BLaER1 treated with 17β-estradiol and CSF1 and Interleukin-3, amounts not matched to agents 10 nM and 100 nM (cell line): Measurements from ENCODE around the gene EZR.
"Not testable (repeated sequence)": the region's sequence is repeated elsewhere in the genome, so short reads cannot be mapped to it uniquely, and the experiment has no call there.

Experiments used
- H3K27ac ChIP-seq, 11 experiments: shearing (Covaris generic); formaldehyde crosslinking; 2 replicates each; pipeline ENCODE4 v1.8.1; 2022
- H3K27me3 ChIP-seq, 11 experiments: shearing (Covaris generic); formaldehyde crosslinking; 2 replicates each; pipeline ENCODE4 v1.8.1; 2022
- H3K36me3 ChIP-seq, 11 experiments: shearing (Covaris generic); formaldehyde crosslinking; 2 replicates each; pipeline ENCODE4 v1.8.1; 2022
- H3K4me1 ChIP-seq, 10 experiments: shearing (Covaris generic); formaldehyde crosslinking; 2 replicates each; pipeline ENCODE4 v1.8.1; 2022
- H3K4me2 ChIP-seq, 11 experiments: shearing (Covaris generic); formaldehyde crosslinking; 2 replicates each; pipeline ENCODE4 v1.8.1; 2022
- H3K4me3 ChIP-seq, 10 experiments: shearing (Covaris generic); formaldehyde crosslinking; 2 replicates each; pipeline ENCODE4 v1.8.1; 2022
- H3K9ac ChIP-seq, 11 experiments: shearing (Covaris generic); formaldehyde crosslinking; 2 replicates each; pipeline ENCODE4 v1.8.1; 2022
- H3K9me3 ChIP-seq, 11 experiments: shearing (Covaris generic); formaldehyde crosslinking; replicated peaks in 1 of 11; 2 replicates each; pipeline ENCODE4 v1.8.1; 2022
- H4K20me1 ChIP-seq, 11 experiments: shearing (Covaris generic); formaldehyde crosslinking; 2 replicates each; pipeline ENCODE4 v1.8.1; 2022
- Cebpa-rat ChIP-seq, 11 experiments: shearing (Covaris generic); IDR thresholded peaks; 2 replicates each; pipeline ENCODE4 v1.8.1; 2022

EZR gene

DNA sequence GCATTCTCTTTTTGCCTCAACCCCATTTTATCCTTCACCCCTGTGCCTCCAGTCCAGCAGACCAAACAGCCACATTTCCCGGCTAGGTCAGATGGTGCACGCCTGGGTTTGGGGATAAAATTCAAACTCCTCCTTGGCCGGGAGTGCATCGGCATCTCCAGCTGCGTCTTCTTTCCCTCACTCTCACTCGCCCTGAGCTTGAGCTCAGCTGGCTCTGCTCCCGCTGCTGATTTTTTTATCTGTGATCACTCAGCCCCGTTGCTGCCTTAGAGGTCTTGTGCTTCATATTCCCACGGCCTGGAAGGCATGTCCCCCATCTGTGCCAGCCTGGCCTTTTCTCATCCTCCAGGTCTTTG is 6.8 kb upstream of the EZR start:
- Histone ChIP-seq H3K27me3 (no peaks in the 10 kb centered on the region), H3K4me2 (no peak overlapping the region), H3K4me3 (no peak overlapping the region), H3K27ac (no peak overlapping the region), H3K9ac (no peak overlapping the region), H4K20me1 (no peaks in the 10 kb centered on the region), H3K9me3 (peaks cover 0 to 9% (median 5%) of the 10 kb centered on the region in 11 experiments; a peak in 4 of 22 replicates), H3K4me1 (peaks cover 0 to 13% (median 0%) of the 10 kb centered on the region in 10 experiments; a peak in 4 of 20 replicates), H3K36me3 (no peaks in the 10 kb centered on the region)
- TF ChIP-seq Cebpa-rat (IDR thresholded peaks at IDR 0.05): no peak

- Histone ChIP-seq H3K4me2 (no peak overlapping the region), H3K9ac (no peak overlapping the region), H3K9me3 (peaks cover 0 to 9% (median 5%) of the 10 kb centered on the region in 11 experiments; a peak in 4 of 22 replicates), H4K20me1 (no peaks in the 10 kb centered on the region), H3K27me3 (no peaks in the 10 kb centered on the region), H3K4me3 (no peak overlapping the region), H3K36me3 (no peaks in the 10 kb centered on the region), H3K4me1 (peaks cover 0 to 13% (median 0%) of the 10 kb centered on the region in 10 experiments; a peak in 4 of 20 replicates), H3K27ac (no peak overlapping the region)
- TF ChIP-seq Cebpa-rat (IDR thresholded peaks at IDR 0.05): no peak
Measured at GRCh38 chr6:158825038-158825950, 6.1 kb upstream of the EZR start.

GRCh38 chr6:158823616-158824015 is 4.4 kb upstream of the EZR start:
- not testable (repeated sequence) for H3K4me2 ChIP-seq, H3K36me3 ChIP-seq, H3K4me3 ChIP-seq, H3K27ac ChIP-seq, H4K20me1 ChIP-seq, H3K9me3 ChIP-seq, H3K9ac ChIP-seq, H3K27me3 ChIP-seq
- peaks cover 0 to 13% (median 7%) of the 10 kb centered on the region in 10 experiments; a peak in 10 of 20 replicates for H3K4me1 ChIP-seq

GRCh38 chr6:158819977-158820622 is 932 bp upstream of the EZR start:
- H3K9me3 ChIP-seq: peaks cover 0 to 9% (median 5%) of the 10 kb centered on the region in 11 experiments; a peak in 5 of 22 replicates
- peak overlapping the region in 10 of 11 experiments; percentile 54 to 86 (median 73); a peak in 19 of 22 replicates for H3K4me2 ChIP-seq
- H3K9ac ChIP-seq: peak overlapping the region in 3 of 11 experiments; percentile 90 to 93 (median 92); a peak in 4 of 22 replicates
- peak overlapping the region in 9 of 11 experiments; percentile 85 to 95 (median 93); a peak in 15 of 22 replicates for H3K27ac ChIP-seq
- H3K36me3 ChIP-seq: peaks cover 0 to 27% (median 18%) of the 10 kb centered on the region in 11 experiments; a peak in 16 of 22 replicates
- peaks cover 18 to 30% (median 24%) of the 10 kb centered on the region in 10 experiments for H3K4me1 ChIP-seq
- no peaks in the 10 kb centered on the region for H3K27me3 ChIP-seq
- no peak for TF ChIP-seq Cebpa-rat (IDR thresholded peaks at IDR 0.05)
- H4K20me1 ChIP-seq: peaks cover 19 to 29% (median 29%) of the 10 kb centered on the region in 11 experiments; a peak in 21 of 22 replicates
- H3K4me3 ChIP-seq: peak overlapping the region in 4 of 10 experiments; percentile 87 to 92 (median 88); a peak in 4 of 20 replicates

- Histone ChIP-seq H3K4me3 (peak overlapping the region; percentile 72 to 92 (median 88)), H3K9ac (peak overlapping the region; percentile 89 to 97 (median 93)), H3K4me1 (peaks cover 32 to 44% (median 38%) of the 10 kb centered on the region in 10 experiments), H3K9me3 (peaks cover 0 to 9% (median 5%) of the 10 kb centered on the region in 11 experiments; a peak in 5 of 22 replicates), H3K27ac (peak overlapping the region; percentile 69 to 95 (median 91)), H4K20me1 (peaks cover 32 to 43% (median 43%) of the 10 kb centered on the region in 11 experiments; a peak in 21 of 22 replicates), H3K27me3 (no peaks in the 10 kb centered on the region), H3K4me2 (peak overlapping the region; percentile 66 to 97 (median 92); a peak in 20 of 22 replicates), H3K36me3 (peaks cover 0 to 41% (median 30%) of the 10 kb centered on the region in 11 experiments; a peak in 16 of 22 replicates)
- TF ChIP-seq Cebpa-rat (IDR thresholded peaks at IDR 0.05): peak in 1 of 11 experiments; percentile 57; a peak in 2 of 22 replicates
Measured at GRCh38 chr6:158818581-158819212, 471 bp downstream of the EZR start.

- Histone ChIP-seq H3K4me1 (peaks cover 40 to 52% (median 46%) of the 10 kb centered on the region in 10 experiments), H3K4me2 (peak overlapping the region; percentile 79 to 97 (median 93)), H4K20me1 (peaks cover 40 to 51% (median 50%) of the 10 kb centered on the region in 11 experiments; a peak in 21 of 22 replicates), H3K36me3 (peaks cover 0 to 48% (median 37%) of the 10 kb centered on the region in 11 experiments; a peak in 20 of 22 replicates), H3K9ac (peak overlapping the region; percentile 89 to 97 (median 93)), H3K4me3 (peak overlapping the region; percentile 72 to 92 (median 88)), H3K9me3 (peaks cover 0 to 9% (median 5%) of the 10 kb centered on the region in 11 experiments; a peak in 5 of 22 replicates), H3K27ac (peak overlapping the region; percentile 69 to 95 (median 91)), H3K27me3 (no peaks in the 10 kb centered on the region)
- TF ChIP-seq Cebpa-rat (IDR thresholded peaks at IDR 0.05): no peak
Measured at GRCh38 chr6:158817728-158818580, 1.2 kb downstream of the EZR start.

DNA sequence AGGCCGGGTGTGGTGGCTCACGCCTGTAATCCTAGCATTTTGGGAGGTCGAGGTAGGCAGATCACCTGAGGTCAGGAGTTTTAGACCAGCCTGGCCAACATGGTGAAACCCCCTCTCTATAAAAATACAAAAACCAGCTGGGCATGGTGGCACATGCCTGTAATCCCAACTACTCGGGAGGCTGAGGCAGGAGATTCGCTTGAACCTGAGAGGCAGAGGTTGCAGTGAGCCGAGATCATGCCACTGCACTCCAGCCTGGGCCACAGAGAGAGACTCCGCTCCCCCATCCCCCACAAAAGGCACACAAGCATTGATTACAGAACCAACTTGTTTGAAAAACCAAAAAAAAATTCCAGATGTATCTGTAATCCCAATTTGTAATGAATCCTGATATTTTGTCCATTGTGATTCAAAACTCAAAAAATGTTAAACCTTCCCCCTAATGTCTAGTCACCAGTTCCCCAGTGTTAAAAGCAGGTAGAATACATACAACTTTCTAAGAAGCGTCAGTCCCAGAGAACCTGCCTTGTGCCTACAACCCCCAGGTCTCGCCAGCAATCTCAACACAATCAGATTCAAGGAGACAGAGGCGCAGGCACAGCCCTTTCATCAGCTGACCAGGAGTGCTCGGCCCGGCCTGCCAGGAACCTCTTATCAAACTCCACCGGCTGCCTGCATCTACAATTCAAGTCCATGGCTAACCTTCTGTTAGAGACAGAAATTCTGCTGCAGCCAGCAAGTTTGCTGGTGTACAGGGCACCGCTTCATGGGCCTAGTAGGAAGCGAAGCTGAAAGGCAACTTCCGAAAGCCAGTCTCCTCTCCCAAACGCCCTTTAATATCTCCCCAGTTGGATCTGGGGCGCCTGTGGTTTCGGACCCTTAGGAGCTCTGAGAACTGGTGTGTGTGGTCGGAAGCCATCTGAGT is 2.1 kb downstream of the EZR start:
- Histone ChIP-seq H3K9me3 (peaks cover 0 to 9% (median 5%) of the 10 kb centered on the region in 11 experiments; a peak in 5 of 22 replicates), H3K36me3 (peaks cover 0 to 57% (median 46%) of the 10 kb centered on the region in 11 experiments; a peak in 20 of 22 replicates), H3K9ac (peak overlapping the region; percentile 89 to 97 (median 93)), H4K20me1 (peaks cover 49 to 60% (median 59%) of the 10 kb centered on the region in 11 experiments), H3K4me3 (peak overlapping the region; percentile 72 to 92 (median 88)), H3K4me1 (peaks cover 49 to 60% (median 55%) of the 10 kb centered on the region in 10 experiments), H3K27me3 (no peaks in the 10 kb centered on the region), H3K4me2 (peak overlapping the region; percentile 79 to 97 (median 93)), H3K27ac (peak overlapping the region; percentile 69 to 95 (median 91))
- TF ChIP-seq Cebpa-rat (IDR thresholded peaks at IDR 0.05): no peak
